ENCODE data around the gene ADAM10. TPM values are rescaled to one million over a fixed set of nuclear protein-coding genes. Genes with fewer than 3 reads are reported as not detected.

The ADAM10 gene
- total and polyA plus RNA-seq, 2 of the 8 experiments (the other 6 are each of a cell fraction or from before 2014, with no cell fraction given) = 46.5 to 163 TPM

GRCh38 chr15:58771621-58772250 lies 22.2 kb upstream of the ADAM10 start:
- 0 out of 2 replicates have a peak overlapping the region, but pooled peaks have one; percentile 55 for H2BK12ac ChIP-seq (ENCODE audit: low read depth, low read length)
- H3K56ac ChIP-seq (replicated peaks; ENCODE audit: insufficient read length, low read depth, low read length) = peak overlapping the region; percentile 95
- no peak overlapping the region for H2BK20ac ChIP-seq (ENCODE audit: low read length)
- peak overlapping the region; percentile 83 for H4K5ac ChIP-seq (ENCODE audit: insufficient read length, low read depth, low read length)
- H3K79me2 ChIP-seq (ENCODE audit: control insufficient read depth in 1 of 2, insufficient read depth in 2 of 2, low read length in 2 of 2) = peaks cover 0 to 43% of the 10 kb centered on the region in 2 experiments; a peak in 2 of 4 replicates
- no peaks in the 10 kb centered on the region for H3K27me3 ChIP-seq (replicated peaks in 1 of 4; ENCODE audit: control insufficient read depth in 3 of 4, extremely low read depth in 1 of 4, insufficient read depth in 3 of 4, low read length in 3 of 4)
- no peak overlapping the region for H3K14ac ChIP-seq (ENCODE audit: insufficient read length)
- FAIRE-seq (no peak), DNase-seq (ENCODE audit: low read depth in 1 of 2, low spot score in 2 of 2) (no peak)
- peaks cover 0 to 1% of the 10 kb centered on the region in 2 experiments for H4K20me1 ChIP-seq (replicated peaks in 1 of 2; ENCODE audit: control insufficient read depth in 1 of 2, insufficient read depth in 2 of 2, low read length in 2 of 2)
- H3K36me3 ChIP-seq (ENCODE audit: control insufficient read depth in 2 of 4, insufficient read depth in 4 of 4, low read length in 3 of 4) = no peaks in the 10 kb centered on the region
- H3K9ac ChIP-seq (replicated peaks in 1 of 4; ENCODE audit: extremely low read depth in 1 of 4, low read depth in 3 of 4, low read length in 3 of 4) = peak overlapping the region; percentile 81 to 89 (median 86)
- H2AK5ac ChIP-seq (ENCODE audit: low read depth, low read length) = no peak overlapping the region
- peaks cover 3% of the 10 kb centered on the region; the same call in 1 of the 2 replicates for H3K79me1 ChIP-seq (ENCODE audit: low read depth, low read length)
- H4K91ac ChIP-seq (replicated peaks; ENCODE audit: insufficient read length, low read length) = no peak overlapping the region
- H3K27ac ChIP-seq (ENCODE audit: low read depth, low read length) = peak overlapping the region; percentile 12; the same call in 1 of the 2 replicates
- no peak overlapping the region for H2BK120ac ChIP-seq (replicated peaks; ENCODE audit: low read depth, low read length)
- H3K4me2 ChIP-seq (ENCODE audit: insufficient read depth in 1 of 2, low read depth in 2 of 2, low read length in 2 of 2) = peak overlapping the region; percentile 91 to 98
- H3K4me3 ChIP-seq (ENCODE audit: extremely low read depth in 1 of 4, insufficient read depth in 2 of 4, low read depth in 3 of 4, low read length in 4 of 4) = peak overlapping the region; percentile 82 to 90 (median 87)
- 1% methylated on average over 29 of the region's 40 CpGs; no CpG with 5 or more reads in 1 of the 2 experiments for WGBS, 2 experiments (ENCODE audit: extremely low coverage in 1 of 2, insufficient coverage in 1 of 2, insufficient read length in 1 of 2, insufficient replicate concordance in 2 of 2, low coverage in 1 of 2, low lambda C conversion rate in 2 of 2, missing lambda C conversion rate in 1 of 2)
- ChIA-PET POLR2A (ENCODE audit: partially characterized antibody) (interaction anchor here (0.6 to 2.9 kb wide), 9 partner anchors 11 to 160 kb away, joined by 3 to 25 read pairs (median 6); partner anchors contain the start of gene ADAM10), CTCF (ENCODE audit: partially characterized antibody) (interaction anchor here (0.8 to 2.3 kb wide), 12 partner anchors 9 to 544 kb away, joined by 3 to 9 read pairs (median 4); partner anchors contain the start of gene ADAM10)
- no peak overlapping the region for H3K4ac ChIP-seq (replicated peaks; ENCODE audit: insufficient read length, low read depth, low read length)
- H3K23me2 ChIP-seq (ENCODE audit: low read depth, low read length) = peaks cover 8% of the 10 kb centered on the region; the same call in 1 of the 2 replicates
- peak overlapping the region; percentile 86; the same call in 1 of the 2 replicates for H2AFZ ChIP-seq (ENCODE audit: low read length)
- H3K23ac ChIP-seq (ENCODE audit: insufficient read length) = no peak overlapping the region
- H4K8ac ChIP-seq (ENCODE audit: extremely low read depth, insufficient read depth, low read length) = peak overlapping the region; percentile 96; the same call in 1 of the 2 replicates
- H2BK15ac ChIP-seq (ENCODE audit: low read length) = no peak overlapping the region
- H2BK5ac ChIP-seq (ENCODE audit: low read depth, low read length) = peak overlapping the region; percentile 62; the same call in 1 of the 2 replicates
- H3K9me3 ChIP-seq (ENCODE audit: insufficient read depth in 2 of 2, low read depth in 1 of 2, low read length in 1 of 2) = no peaks in the 10 kb centered on the region
- H3K18ac ChIP-seq (ENCODE audit: extremely low read depth, low read length) = peak overlapping the region; percentile 90
- peaks cover 0 to 2% (median 0%) of the 10 kb centered on the region in 4 experiments; a peak in 2 of 7 replicates for H3K4me1 ChIP-seq (replicated peaks in 1 of 4; ENCODE audit: control insufficient read depth in 3 of 4, insufficient read depth in 4 of 4, low read length in 3 of 4)
- TF ChIP-seq SAP30 (IDR thresholded peaks at IDR 0.05; ENCODE audit: insufficient read depth, insufficient replicate concordance, low read length) = peak; percentile 73
- no peak for TF ChIP-seq MAFK (IDR thresholded peaks at IDR 0.05; ENCODE audit: low read depth, low read length)
- no peak for TF ChIP-seq GABPA (IDR thresholded peaks at IDR 0.05; ENCODE audit: borderline replicate concordance, insufficient read depth, low read length)
- TF ChIP-seq SP4 (IDR thresholded peaks at IDR 0.05; ENCODE audit: low read length) = 0 out of 2 replicates have a peak, but pooled peaks have one; percentile 22
- TF ChIP-seq SIRT6 (IDR thresholded peaks at IDR 0.05; ENCODE audit: low read length) = no peak
- TF ChIP-seq PHF8 (conservative IDR thresholded peaks at IDR 0.05; ENCODE audit: low read depth, low read length) = no peak; the same call in 1 of the 2 replicates
- TF ChIP-seq TBP (IDR thresholded peaks at IDR 0.05; ENCODE audit: low read depth, low read length) = peak; percentile 35; the same call in 1 of the 2 replicates
- TF ChIP-seq POLR2AphosphoS5 (IDR thresholded peaks at IDR 0.05; ENCODE audit: low read depth, low read length) = peak; percentile 63
- TF ChIP-seq RBBP5 (IDR thresholded peaks at IDR 0.05; ENCODE audit: borderline replicate concordance, low read depth, low read length) = peak; percentile 62; the same call in 1 of the 2 replicates
- TF ChIP-seq ASH2L (IDR thresholded peaks at IDR 0.05; ENCODE audit: low read length) = peak; percentile 77
- peak; percentile 34 to 48; a peak in 2 of 3 replicates for TF ChIP-seq POLR2A (IDR thresholded peaks at IDR 0.05; ENCODE audit: control extremely low read depth in 1 of 2, low read depth in 2 of 2, low read length in 2 of 2)
- TF ChIP-seq SP1 (IDR thresholded peaks at IDR 0.05; ENCODE audit: low read depth, low read length) = no peak

Measured in H1 (cell line).